Mucosa of descending colon (tissue), 3 donors: ENCODE data around the gene SLC35F4. TPM values are rescaled to one million over a fixed set of nuclear protein-coding genes. Genes with fewer than 3 reads are reported as not detected.

ENCODE experiments used
- ATAC-seq: fragments of 200-7000 bp; cut with Tn5 transposase; one replicate; pipeline ENCODE4 v1.9.1; 2020; ENCODE audit warnings: mild to moderate bottlenecking, moderate library complexity
- DNase-seq, 3 donors: peaks; one replicate each; pipeline ENCODE4 v3.0.0-alpha.2; 2020
- H3K36me3 ChIP-seq: fragments of 200-600 bp; one replicate; pipeline ENCODE4 v1.8.0; 2021; ENCODE audit warnings: low read depth, mild to moderate bottlenecking
- H3K4me1 ChIP-seq: fragments of 200-600 bp; one replicate; pipeline ENCODE4 v1.8.0; 2021; ENCODE audit warnings: low read depth, mild to moderate bottlenecking
- H3K4me3 ChIP-seq: fragments of 200-600 bp; one replicate; pipeline ENCODE4 v1.8.0; 2021; ENCODE audit warnings: mild to moderate bottlenecking
- H3K9me3 ChIP-seq: fragments of 200-600 bp; one replicate; pipeline ENCODE4 v1.8.0; 2021; ENCODE audit warnings: mild to moderate bottlenecking
- CTCF ChIP-seq: fragments of 200-600 bp; IDR thresholded peaks from one replicate; pipeline ENCODE4 v1.8.0; 2022; ENCODE audit warnings: antibody characterized with exemption, mild to moderate bottlenecking
- intact Hi-C, 2 donors: fragments of 100-400 bp; cut with DNase I in 1 of 2; cut with micrococcal nuclease in 1 of 2; formaldehyde crosslinking; loops; one replicate each; pipeline versions ENCODE4 v1.11.0 to v1.11.1; 2022; cut with DNase I, micrococcal nuclease
- total RNA-seq, 3 donors: library from RNA; stranded (reverse); fragmentation: NEBNext Ultra II Directional in 2 of 3; extraction: Animal tissue kit (Norgen Biotek cat#: 25700) in 2 of 3; gene quantifications; one replicate each; pipeline versions ENCODE4 v1.2.1 to v1.2.4, GENCODE V29; 2021 to 2023
- donor health status: DM: no; HTN: no; CAD: no; lungs with moderate emphysema.
- donor health status: DM: no; HTN: no; CAD: no.
- donor health status: DM: no; HTN: yes; CAD: no.

SLC35F4 gene
- total RNA-seq, 3 donors from 2014 or later = not detected

GRCh38 chr14:57822081-57822480 is 43.8 kb downstream of the SLC35F4 start:
- DNase-seq (no peak), ATAC-seq (no peak)
- TF ChIP-seq CTCF = no peak
- peaks cover 2% of the 10 kb centered on the region for H3K9me3 ChIP-seq
- H3K36me3 ChIP-seq = no peaks in the 10 kb centered on the region
- no peaks in the 10 kb centered on the region for H3K4me1 ChIP-seq
- intact Hi-C loops = no loop called here
- no peak overlapping the region for H3K4me3 ChIP-seq

GRCh38 chr14:57820581-57820980 is 45.3 kb downstream of the SLC35F4 start:
- Histone ChIP-seq H3K4me1 (no peaks in the 10 kb centered on the region), H3K36me3 (no peaks in the 10 kb centered on the region), H3K9me3 (no peaks in the 10 kb centered on the region), H3K4me3 (no peak overlapping the region)
- no peak for ATAC-seq
- no peak for TF ChIP-seq CTCF
- no peak for DNase-seq
- intact Hi-C loops = no loop called here

GRCh38 chr14:57818511-57818910 is 47.4 kb downstream of the SLC35F4 start:
- H3K4me1 ChIP-seq = no peaks in the 10 kb centered on the region
- no peak for ATAC-seq
- no peak overlapping the region for H3K4me3 ChIP-seq
- intact Hi-C loops = no loop called here
- TF ChIP-seq CTCF = no peak
- H3K36me3 ChIP-seq = no peaks in the 10 kb centered on the region
- DNase-seq = no peak
- H3K9me3 ChIP-seq = no peaks in the 10 kb centered on the region

GRCh38 chr14:57816568-57817284 is 49.2 kb downstream of the SLC35F4 start:
- H3K4me1 ChIP-seq = no peaks in the 10 kb centered on the region
- intact Hi-C loops = no loop called here
- no peak for ATAC-seq
- H3K4me3 ChIP-seq = no peak overlapping the region
- no peak for DNase-seq
- no peaks in the 10 kb centered on the region for H3K36me3 ChIP-seq
- no peak for TF ChIP-seq CTCF
- H3K9me3 ChIP-seq = no peaks in the 10 kb centered on the region

GRCh38 chr14:57814726-57815125 is 51.2 kb downstream of the SLC35F4 start:
- no peak for TF ChIP-seq CTCF
- no peaks in the 10 kb centered on the region for H3K4me1 ChIP-seq

GRCh38 chr14:57812741-57813140 is 53.2 kb downstream of the SLC35F4 start:
- ATAC-seq = no peak
- TF ChIP-seq CTCF = no peak
- intact Hi-C loops = no loop called here

More at GRCh38 chr14:57814726-57815125, 51.2 kb downstream of the SLC35F4 start:
- ATAC-seq (no peak), DNase-seq (no peak)
- H3K36me3 ChIP-seq = no peaks in the 10 kb centered on the region
- no peak overlapping the region for H3K4me3 ChIP-seq
- no peaks in the 10 kb centered on the region for H3K9me3 ChIP-seq
- intact Hi-C loops = no loop called here

More at GRCh38 chr14:57812741-57813140, 53.2 kb downstream of the SLC35F4 start:
- Histone ChIP-seq H3K9me3 (no peaks in the 10 kb centered on the region), H3K4me1 (no peaks in the 10 kb centered on the region), H3K4me3 (no peak overlapping the region), H3K36me3 (no peaks in the 10 kb centered on the region)
- DNase-seq = no peak
